ENCODE results near the gene ZNF805. TPM values are rescaled to one million over a fixed set of nuclear protein-coding genes. Genes with fewer than 3 reads are reported as not detected.

Gene ZNF805
- total RNA-seq, 1 experiment from 2014 or later: 12.9 TPM

GRCh38 chr19:57282011-57282643, 41.7 kb downstream of the ZNF805 start:
- no peaks in the 10 kb centered on the region for H3K27me3 ChIP-seq (ENCODE audit: low read length)
- CTCF ChIA-PET: no interaction called here
- no peaks in the 10 kb centered on the region for H3K9me2 ChIP-seq (replicated peaks; ENCODE audit: low read length)
- H3K27ac ChIP-seq (ENCODE audit: low read length): peak overlapping the region; percentile 84
- no peak for TF ChIP-seq CTCF (conservative IDR thresholded peaks at IDR 0.05; ENCODE audit: low read depth, low read length)
- TF ChIP-seq EZH2 (IDR thresholded peaks at IDR 0.05; ENCODE audit: low read length, unreplicated experiment): no peak
- no peak for TF ChIP-seq EZH2phosphoT487 (IDR thresholded peaks at IDR 0.05; ENCODE audit: borderline replicate concordance, low read length)
- DNase-seq (peak; percentile 62), ATAC-seq (no peak)
- POLR2A ChIA-PET (ENCODE audit: unreplicated experiment): no interaction called here
- H3F3A ChIP-seq (ENCODE audit: low read length, unreplicated experiment): peaks cover 8% of the 10 kb centered on the region
- peak overlapping the region; percentile 100 for H3K4me3 ChIP-seq (ENCODE audit: low read length)
- H3K9ac ChIP-seq (ENCODE audit: low read length): peak overlapping the region; percentile 99
- intact Hi-C loops (cut with micrococcal nuclease): no loop called here
- peaks cover 37% of the 10 kb centered on the region for H3K36me3 ChIP-seq (ENCODE audit: low read depth, low read length)
- H3K9me3 ChIP-seq (ENCODE audit: low read length): no peaks in the 10 kb centered on the region
- peaks cover 50% of the 10 kb centered on the region for H3K4me1 ChIP-seq (ENCODE audit: insufficient read depth, low read length)
- H2AFZ ChIP-seq (ENCODE audit: low read length): no peak overlapping the region
- H3K4me2 ChIP-seq (ENCODE audit: low read length): peak overlapping the region; percentile 100
- no TSS peak for BruUV-seq (replicated peaks)
- peaks cover 69% of the 10 kb centered on the region for H3K79me2 ChIP-seq (ENCODE audit: low read length)
- H4K20me1 ChIP-seq (ENCODE audit: low read length): peaks cover 44% of the 10 kb centered on the region

GRCh38 chr19:57288373-57288772, 47.9 kb downstream of the ZNF805 start:
- Histone ChIP-seq H3K79me2 (ENCODE audit: low read length) (peaks cover 96% of the 10 kb centered on the region), H3K4me1 (ENCODE audit: insufficient read depth, low read length) (peaks cover 5% of the 10 kb centered on the region), H3F3A (ENCODE audit: low read length, unreplicated experiment) (no peaks in the 10 kb centered on the region), H3K36me3 (ENCODE audit: low read depth, low read length) (peaks cover 94% of the 10 kb centered on the region), H2AFZ (ENCODE audit: low read length) (no peak overlapping the region), H3K9ac (ENCODE audit: low read length) (no peak overlapping the region), H3K4me3 (ENCODE audit: low read length) (no peak overlapping the region), H4K20me1 (ENCODE audit: low read length) (peaks cover 40% of the 10 kb centered on the region), H3K27me3 (ENCODE audit: low read length) (no peaks in the 10 kb centered on the region), H3K4me2 (ENCODE audit: low read length) (no peak overlapping the region), H3K27ac (ENCODE audit: low read length) (no peak overlapping the region), H3K9me2 (replicated peaks; ENCODE audit: low read length) (no peaks in the 10 kb centered on the region), H3K9me3 (ENCODE audit: low read length) (0 out of 2 replicates have a peak, but pooled peaks cover 10% of the 10 kb centered on the region)
- TF ChIP-seq EZH2phosphoT487 (IDR thresholded peaks at IDR 0.05; ENCODE audit: borderline replicate concordance, low read length): no peak
- no peak for TF ChIP-seq CTCF (conservative IDR thresholded peaks at IDR 0.05; ENCODE audit: low read depth, low read length)
- TF ChIP-seq EZH2 (IDR thresholded peaks at IDR 0.05; ENCODE audit: low read length, unreplicated experiment): no peak
- no peak for DNase-seq
- CTCF ChIA-PET: no interaction called here
- POLR2A ChIA-PET (ENCODE audit: unreplicated experiment): no interaction called here
- ATAC-seq: no peak
- intact Hi-C loops (cut with micrococcal nuclease): no loop called here
- no TSS peak for BruUV-seq (replicated peaks)

- DNase-seq (no peak), ATAC-seq (no peak)
- Histone ChIP-seq H3K4me3 (ENCODE audit: low read length) (no peak overlapping the region), H3K4me1 (ENCODE audit: insufficient read depth, low read length) (no peaks in the 10 kb centered on the region), H3K9me2 (replicated peaks; ENCODE audit: low read length) (no peaks in the 10 kb centered on the region), H3K9ac (ENCODE audit: low read length) (no peak overlapping the region), H3K4me2 (ENCODE audit: low read length) (no peak overlapping the region), H2AFZ (ENCODE audit: low read length) (no peak overlapping the region), H3K9me3 (ENCODE audit: low read length) (peaks cover 16% of the 10 kb centered on the region; the same call in 1 of the 2 replicates), H3K36me3 (ENCODE audit: low read depth, low read length) (peaks cover 96% of the 10 kb centered on the region), H4K20me1 (ENCODE audit: low read length) (peaks cover 36% of the 10 kb centered on the region), H3F3A (ENCODE audit: low read length, unreplicated experiment) (no peaks in the 10 kb centered on the region), H3K27ac (ENCODE audit: low read length) (no peak overlapping the region), H3K27me3 (ENCODE audit: low read length) (no peaks in the 10 kb centered on the region), H3K79me2 (ENCODE audit: low read length) (peaks cover 95% of the 10 kb centered on the region)
- intact Hi-C loops (cut with micrococcal nuclease): no loop called here
- no peak for TF ChIP-seq EZH2phosphoT487 (IDR thresholded peaks at IDR 0.05; ENCODE audit: borderline replicate concordance, low read length)
- no peak for TF ChIP-seq CTCF (conservative IDR thresholded peaks at IDR 0.05; ENCODE audit: low read depth, low read length)
- no peak for TF ChIP-seq EZH2 (IDR thresholded peaks at IDR 0.05; ENCODE audit: low read length, unreplicated experiment)
- BruUV-seq (replicated peaks): TSS peak; percentile 5
- CTCF ChIA-PET: no interaction called here
- POLR2A ChIA-PET (ENCODE audit: unreplicated experiment): no interaction called here
Measured at GRCh38 chr19:57290970-57291369, 50.5 kb downstream of the ZNF805 start.
